Lower leg skin (tissue), 4 donors: Measurements from ENCODE around the gene MXI1. TPM values are rescaled to one million over a fixed set of nuclear protein-coding genes. Genes with fewer than 3 reads are reported as not detected.
"Not testable (repeated sequence)": the region's sequence is repeated elsewhere in the genome, so short reads cannot be mapped to it uniquely, and the experiment has no call there.

Experiments
- DNase-seq, 2 donors: peaks; one replicate each; pipeline ENCODE4 v3.0.0-alpha.2; 2019; ENCODE audit warnings: low spot score in 2 of 2
- H3K4me3 ChIP-seq: fragments of 200-600 bp; sonication (generic); 2 replicates; pipeline ENCODE4 v1.5.1; 2017; ENCODE audit warnings: mild to moderate bottlenecking, low read depth; ENCODE audit not compliant: poor library complexity, severe bottlenecking
- POLR2A ChIP-seq, 2 donors: fragments of 450-650 bp; IDR thresholded peaks; one replicate each; pipeline ENCODE4 v1.6.1; 2016 to 2017; ENCODE audit warnings: antibody characterized with exemption in 2 of 2, mild to moderate bottlenecking in 1 of 2, moderate library complexity in 1 of 2
- WGBS, 2 donors: methylation state at CpG; one replicate each; pipeline ENCODE4 v1.1.5; 2018; 5-methylcytosine and 5-hydroxymethylcytosine counted together
- intact Hi-C: fragments of 100-400 bp; cut with DNase I; formaldehyde crosslinking; loops from one replicate; pipeline ENCODE4 v1.15.0; 2023; ENCODE audit warnings: low total_unique reads
- total RNA-seq, 4 donors: library from RNA; depleted of rRNA; stranded (reverse); fragments of >200 nt; gene quantifications; one replicate each; pipeline ENCODE4 v1.1.0, GENCODE V29; 2016
- TF ChIP-seq, protein P1 (sequence below), 3 donors: fragments of 450-650 bp; IDR thresholded peaks; one replicate each; pipeline ENCODE4 v1.5.1; 2016; ENCODE audit warnings: antibody characterized with exemption in 3 of 3, mild to moderate bottlenecking in 3 of 3, moderate library complexity in 2 of 3

The MXI1 gene
- total RNA-seq, 4 donors from 2014 or later: 83.9 to 112 (median 99.3) TPM

DNA sequence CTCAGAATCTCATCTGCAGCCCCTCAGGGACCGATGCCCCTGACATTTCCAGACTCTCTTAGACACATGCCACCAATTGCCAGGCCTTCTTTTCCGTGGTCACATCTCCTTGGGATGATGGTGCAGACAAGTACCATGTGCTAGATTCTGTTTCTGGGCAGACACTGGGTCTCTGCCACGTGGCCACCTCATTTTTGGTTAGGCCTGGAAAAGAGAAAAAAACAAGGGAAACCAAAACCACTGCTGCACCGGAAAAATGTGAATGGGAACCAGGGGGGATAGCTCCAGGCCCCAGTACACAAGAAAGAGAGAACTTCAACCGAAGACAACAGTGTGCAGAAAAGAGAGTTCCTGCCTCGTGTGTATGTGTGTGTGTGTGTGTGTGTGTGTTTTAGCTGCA lies 23.0 kb upstream of the MXI1 start:
- intact Hi-C loops: no loop called here
- DNase-seq: peak in 1 of 2 donors; percentile 40

DNA sequence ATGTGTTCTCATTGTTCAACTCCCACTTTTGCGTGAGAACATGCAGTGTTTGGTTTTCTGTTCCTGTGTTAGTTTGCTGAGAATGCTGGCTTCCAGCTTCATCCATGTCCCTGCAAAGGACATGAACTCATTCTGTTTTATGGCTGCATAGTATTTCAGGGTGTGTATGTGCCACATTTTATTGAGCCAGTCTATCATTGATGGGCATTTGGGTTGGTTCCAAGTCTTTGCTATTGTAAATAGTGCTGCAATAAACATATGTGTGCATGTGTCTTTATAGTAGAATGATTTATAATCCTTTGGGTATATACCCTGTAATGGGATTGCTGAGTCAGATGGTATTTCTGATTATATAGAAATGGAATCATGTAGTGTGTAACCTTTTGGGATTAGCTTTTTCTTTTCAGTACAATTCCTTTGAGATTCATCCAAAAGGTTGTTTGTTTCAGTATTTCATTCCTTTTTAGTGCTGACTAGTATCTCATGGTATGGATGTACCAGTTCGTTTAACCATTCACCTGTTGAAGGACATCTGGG lies 21.7 kb upstream of the MXI1 start:
- DNase-seq, H3K4me3 ChIP-seq, intact Hi-C loops: not testable (repeated sequence)
- 89 to 93% methylated on average over 2 of the region's 2 CpGs for WGBS, 2 donors

More for the DNA sequence above, 23.0 kb upstream of the MXI1 start:
- no peak overlapping the region for H3K4me3 ChIP-seq
- TF ChIP-seq POLR2A (IDR thresholded peaks at IDR 0.05): no peak
- TF ChIP-seq, protein P1, sequence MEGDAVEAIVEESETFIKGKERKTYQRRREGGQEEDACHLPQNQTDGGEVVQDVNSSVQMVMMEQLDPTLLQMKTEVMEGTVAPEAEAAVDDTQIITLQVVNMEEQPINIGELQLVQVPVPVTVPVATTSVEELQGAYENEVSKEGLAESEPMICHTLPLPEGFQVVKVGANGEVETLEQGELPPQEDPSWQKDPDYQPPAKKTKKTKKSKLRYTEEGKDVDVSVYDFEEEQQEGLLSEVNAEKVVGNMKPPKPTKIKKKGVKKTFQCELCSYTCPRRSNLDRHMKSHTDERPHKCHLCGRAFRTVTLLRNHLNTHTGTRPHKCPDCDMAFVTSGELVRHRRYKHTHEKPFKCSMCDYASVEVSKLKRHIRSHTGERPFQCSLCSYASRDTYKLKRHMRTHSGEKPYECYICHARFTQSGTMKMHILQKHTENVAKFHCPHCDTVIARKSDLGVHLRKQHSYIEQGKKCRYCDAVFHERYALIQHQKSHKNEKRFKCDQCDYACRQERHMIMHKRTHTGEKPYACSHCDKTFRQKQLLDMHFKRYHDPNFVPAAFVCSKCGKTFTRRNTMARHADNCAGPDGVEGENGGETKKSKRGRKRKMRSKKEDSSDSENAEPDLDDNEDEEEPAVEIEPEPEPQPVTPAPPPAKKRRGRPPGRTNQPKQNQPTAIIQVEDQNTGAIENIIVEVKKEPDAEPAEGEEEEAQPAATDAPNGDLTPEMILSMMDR (IDR thresholded peaks at IDR 0.05): no peak
- 59% methylated on average over 6 of the region's 6 CpGs for WGBS, 2 donors

DNA sequence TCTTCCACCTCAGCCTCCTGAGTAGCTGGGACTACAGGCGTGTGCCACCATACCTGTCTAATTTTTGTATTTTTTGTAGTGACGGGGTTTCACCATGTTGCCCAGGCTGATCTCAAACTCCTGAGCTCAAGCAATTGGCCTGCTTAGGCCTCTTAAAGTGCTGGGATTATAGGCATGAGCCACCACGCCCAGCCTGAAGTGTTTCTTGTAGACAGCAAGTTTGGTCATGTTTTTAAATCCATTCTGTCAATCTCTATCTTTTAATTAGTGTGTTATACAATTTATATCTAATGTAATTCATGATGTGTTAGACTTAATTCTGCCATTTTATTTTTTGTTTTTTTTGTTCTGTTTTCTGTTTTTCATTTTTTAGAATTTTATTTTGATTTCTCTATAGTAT lies 17.2 kb upstream of the MXI1 start:
- TF ChIP-seq, protein P1 (IDR thresholded peaks at IDR 0.05): no peak
- 59 to 75% methylated on average over 3 of the region's 3 CpGs for WGBS, 2 donors
- intact Hi-C loops: no loop called here
- H3K4me3 ChIP-seq: no peak overlapping the region
- peak in 1 of 2 donors; percentile 28 for DNase-seq

DNA sequence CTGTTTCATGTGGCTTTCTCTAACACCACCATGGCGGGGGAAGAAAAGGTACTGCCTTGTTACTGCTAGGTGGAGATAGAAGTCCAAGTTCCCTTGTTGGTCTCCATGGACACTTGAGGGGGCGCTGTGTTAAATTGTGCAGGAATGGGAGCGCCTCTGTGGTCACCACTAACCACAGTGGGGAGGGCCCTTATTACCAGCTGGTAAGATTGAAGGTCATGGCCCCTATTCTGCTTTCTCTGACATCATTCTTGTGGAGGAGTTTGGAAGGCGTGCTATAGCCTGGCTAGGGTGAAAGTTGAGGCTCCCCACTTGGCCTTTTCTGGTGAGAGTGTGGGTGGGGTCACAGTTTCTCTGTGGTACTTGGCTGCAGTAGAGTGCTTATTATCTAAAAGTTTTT lies 14.9 kb upstream of the MXI1 start:
- no peak for DNase-seq
- TF ChIP-seq, protein P1 (IDR thresholded peaks at IDR 0.05): no peak
- TF ChIP-seq POLR2A (IDR thresholded peaks at IDR 0.05): no peak
- 59 to 61% methylated on average over 4 of the region's 4 CpGs for WGBS, 2 donors
- intact Hi-C loops: no loop called here
- no peak overlapping the region for H3K4me3 ChIP-seq

DNA sequence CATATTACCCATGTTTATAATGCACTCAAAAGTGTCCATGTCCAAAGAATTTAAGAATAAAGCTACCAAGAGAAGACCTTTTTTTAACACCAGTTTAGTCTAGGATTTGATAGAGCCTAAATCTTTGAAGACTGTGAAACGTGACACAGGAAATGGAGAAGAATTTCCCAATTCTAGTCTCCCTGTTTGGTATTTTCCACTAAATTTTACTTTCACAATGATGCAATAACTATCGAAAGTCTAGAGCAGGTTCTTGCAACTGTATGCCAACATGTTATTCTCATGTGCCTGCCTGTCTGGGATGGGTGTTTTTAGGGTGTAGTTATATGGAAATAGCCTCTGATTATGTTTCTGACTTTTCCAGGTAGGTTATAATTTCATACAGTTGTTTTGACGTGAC lies 6.9 kb upstream of the MXI1 start:
- DNase-seq: no peak
- no peak for TF ChIP-seq POLR2A (IDR thresholded peaks at IDR 0.05)
- TF ChIP-seq, protein P1 (IDR thresholded peaks at IDR 0.05): no peak
- 41 to 47% methylated on average over 3 of the region's 3 CpGs for WGBS, 2 donors
- H3K4me3 ChIP-seq: no peak overlapping the region
- intact Hi-C loops: no loop called here

DNA sequence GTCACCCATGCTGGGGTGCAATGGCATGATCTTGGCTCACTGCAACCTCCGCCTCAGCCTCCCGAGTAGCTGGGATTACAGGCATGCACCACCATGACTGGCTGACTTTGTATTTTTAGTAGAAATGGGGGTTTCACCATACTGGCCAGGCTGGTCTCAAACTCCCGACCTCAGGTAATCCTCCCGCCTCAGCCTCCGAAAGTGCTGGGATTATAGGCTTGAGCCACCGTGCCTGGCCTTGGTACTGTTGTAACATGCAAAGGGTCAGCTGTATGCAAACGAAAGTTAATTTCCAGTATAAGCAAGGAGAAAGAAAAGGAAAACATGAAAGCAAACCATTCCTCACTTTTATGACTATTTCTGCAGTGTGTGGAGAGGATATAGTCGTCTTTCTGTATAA lies 6.4 kb upstream of the MXI1 start:
- WGBS, 2 donors: 80 to 92% methylated on average over 8 of the region's 8 CpGs
- intact Hi-C loops, DNase-seq, H3K4me3 ChIP-seq: not testable (repeated sequence)
